HEK293 (cell line): ENCODE data around the gene AKT1.

ENCODE experiments used
- FEZF1 ChIP-seq: fragments of 450-650 bp; formaldehyde crosslinking; IDR thresholded peaks from 2 replicates; pipeline ENCODE4 v1.5.1; 2016; ENCODE audit warnings: missing biosample characterization, missing genetic modification characterization
- GLIS2 ChIP-seq: fragments of 450-650 bp; formaldehyde crosslinking; IDR thresholded peaks from 2 replicates; pipeline ENCODE4 v1.5.1; 2016; ENCODE audit warnings: missing biosample characterization, missing genetic modification characterization
- REPIN1 ChIP-seq: fragments of 450-650 bp; formaldehyde crosslinking; IDR thresholded peaks from 2 replicates; pipeline ENCODE4 v1.5.1; 2017; ENCODE audit warnings: missing biosample characterization, missing genetic modification characterization, low read depth
- ZNF121 ChIP-seq: fragments of 450-650 bp; formaldehyde crosslinking; IDR thresholded peaks from 2 replicates; pipeline ENCODE4 v1.5.1; 2016; ENCODE audit warnings: missing biosample characterization, missing genetic modification characterization
- ZNF155 ChIP-seq: fragments of 450-650 bp; formaldehyde crosslinking; IDR thresholded peaks from 2 replicates; pipeline ENCODE4 v1.5.1; 2016; ENCODE audit warnings: missing biosample characterization, missing genetic modification characterization
- ZNF16 ChIP-seq: fragments of 450-650 bp; formaldehyde crosslinking; IDR thresholded peaks from 2 replicates; pipeline ENCODE4 v1.5.1; 2016; ENCODE audit warnings: low read depth, missing biosample characterization, missing genetic modification characterization
- ZNF202 ChIP-seq: fragments of 450-650 bp; formaldehyde crosslinking; IDR thresholded peaks from 2 replicates; pipeline ENCODE4 v1.5.1; 2016; ENCODE audit warnings: missing biosample characterization, missing genetic modification characterization, borderline replicate concordance
- ZNF302 ChIP-seq: fragments of 450-650 bp; formaldehyde crosslinking; IDR thresholded peaks from 2 replicates; pipeline ENCODE4 v1.5.1; 2016; ENCODE audit warnings: missing biosample characterization, missing genetic modification characterization, low read depth
- ZNF510 ChIP-seq: fragments of 450-650 bp; formaldehyde crosslinking; IDR thresholded peaks from 2 replicates; pipeline ENCODE4 v1.5.1; 2018; ENCODE audit warnings: mild to moderate bottlenecking, missing genetic modification characterization, missing biosample characterization; ENCODE audit not compliant: insufficient replicate concordance
- ZNF600 ChIP-seq: fragments of 450-650 bp; formaldehyde crosslinking; IDR thresholded peaks from 2 replicates; pipeline ENCODE4 v1.5.1; 2016; ENCODE audit warnings: missing biosample characterization, missing genetic modification characterization
- ZNF626 ChIP-seq: fragments of 450-650 bp; sonication (Bioruptor Pico); formaldehyde crosslinking; IDR thresholded peaks from 2 replicates; pipeline ENCODE4 v1.5.1; 2018; ENCODE audit warnings: missing biosample characterization, missing genetic modification characterization, inconsistent platforms
- ZNF664 ChIP-seq: fragments of 450-650 bp; formaldehyde crosslinking; IDR thresholded peaks from 2 replicates; pipeline ENCODE4 v1.5.1; 2016; ENCODE audit warnings: missing biosample characterization, missing genetic modification characterization
- ZNF677 ChIP-seq: fragments of 450-650 bp; IDR thresholded peaks from 2 replicates; pipeline ENCODE4 v1.5.0; 2018; ENCODE audit warnings: missing biosample characterization, mild to moderate bottlenecking, missing genetic modification characterization, moderate library complexity
- TF ChIP-seq, protein P1 (sequence below): fragments of 450-650 bp; formaldehyde crosslinking; IDR thresholded peaks from 2 replicates; pipeline ENCODE4 v1.5.1; 2016; ENCODE audit warnings: missing biosample characterization, missing genetic modification characterization
- TF ChIP-seq, protein P2 (sequence below): fragments of 450-650 bp; formaldehyde crosslinking; IDR thresholded peaks from 2 replicates; pipeline ENCODE4 v1.5.1; 2016; ENCODE audit warnings: missing biosample characterization, missing genetic modification characterization
- TF ChIP-seq, protein P3 (sequence below): fragments of 450-650 bp; formaldehyde crosslinking; IDR thresholded peaks from 2 replicates; pipeline ENCODE4 v1.5.1; 2016; ENCODE audit warnings: missing biosample characterization, missing genetic modification characterization
- TF ChIP-seq, protein P4 (sequence below): fragments of 450-650 bp; formaldehyde crosslinking; optimal IDR thresholded peaks from 2 replicates; pipeline ENCODE3; 2016; ENCODE audit warnings: missing biosample characterization, mild to moderate bottlenecking, missing genetic modification characterization
- TF ChIP-seq, protein P5 (sequence below): fragments of 450-650 bp; formaldehyde crosslinking; conservative IDR thresholded peaks from 2 replicates; pipeline ENCODE4 v1.5.1; 2016; ENCODE audit warnings: low read depth, missing biosample characterization, missing genetic modification characterization
- TF ChIP-seq, protein P6 (sequence below): fragments of 450-650 bp; formaldehyde crosslinking; IDR thresholded peaks from 2 replicates; pipeline ENCODE4; 2016; ENCODE audit warnings: missing biosample characterization, missing genetic modification characterization
- TF ChIP-seq, protein P7 (sequence below): fragments of 450-650 bp; formaldehyde crosslinking; IDR thresholded peaks from 2 replicates; pipeline ENCODE4 v1.5.1; 2016; ENCODE audit warnings: missing biosample characterization, missing genetic modification characterization

AKT1 gene

DNA sequence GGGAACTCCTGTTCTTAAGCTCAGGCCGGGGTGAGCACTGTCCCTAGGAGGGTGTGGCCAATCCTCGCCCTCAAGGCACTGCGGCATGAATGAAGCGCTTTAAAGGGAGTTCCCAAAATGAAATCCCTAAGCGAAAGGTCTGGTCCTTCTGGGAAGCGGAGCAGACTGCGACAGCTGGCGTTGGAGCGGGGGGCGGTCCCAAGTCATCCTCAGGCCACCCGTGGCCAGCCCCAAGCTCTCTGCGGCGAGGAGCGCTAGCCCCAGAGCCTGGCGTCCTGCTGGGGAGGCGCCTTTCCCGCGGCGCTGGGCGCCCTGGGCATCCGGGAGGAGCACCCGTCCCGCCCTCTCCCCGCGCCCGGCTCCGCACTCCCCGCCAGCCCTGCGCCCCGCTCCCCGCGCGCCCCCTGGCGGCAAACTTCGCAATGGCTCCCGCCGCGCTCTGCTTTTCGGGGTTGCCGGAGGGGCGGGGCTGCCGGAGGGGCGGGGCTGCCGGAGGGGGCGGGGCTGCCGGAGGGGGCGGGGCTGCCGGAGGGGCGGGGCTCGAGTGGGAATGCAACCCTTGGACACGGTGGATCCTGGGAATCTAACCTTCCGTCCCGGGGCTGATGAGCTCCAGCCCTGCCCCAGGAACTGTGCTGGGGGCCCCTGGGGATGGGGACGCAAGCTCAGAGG, 30.8 kb upstream of the AKT1 start (continued):
- TF ChIP-seq ZNF626 (tag by site-specific recombination) (no peak), ZNF677 (tag by site-specific recombination) (peak; percentile 66; the same call in 1 of the 2 replicates), ZNF121 (tag by site-specific recombination) (no peak), ZNF16 (tag by site-specific recombination) (no peak), ZNF202 (tag by site-specific recombination) (no peak), ZNF302 (tag by site-specific recombination) (no peak), ZNF155 (no peak), FEZF1 (tag by site-specific recombination) (no peak), GLIS2 (peak; percentile 67), ZNF664 (tag by site-specific recombination) (no peak), ZNF510 (no peak), ZNF600 (peak; percentile 88), REPIN1 (no peak)
- TF ChIP-seq, protein P1, sequence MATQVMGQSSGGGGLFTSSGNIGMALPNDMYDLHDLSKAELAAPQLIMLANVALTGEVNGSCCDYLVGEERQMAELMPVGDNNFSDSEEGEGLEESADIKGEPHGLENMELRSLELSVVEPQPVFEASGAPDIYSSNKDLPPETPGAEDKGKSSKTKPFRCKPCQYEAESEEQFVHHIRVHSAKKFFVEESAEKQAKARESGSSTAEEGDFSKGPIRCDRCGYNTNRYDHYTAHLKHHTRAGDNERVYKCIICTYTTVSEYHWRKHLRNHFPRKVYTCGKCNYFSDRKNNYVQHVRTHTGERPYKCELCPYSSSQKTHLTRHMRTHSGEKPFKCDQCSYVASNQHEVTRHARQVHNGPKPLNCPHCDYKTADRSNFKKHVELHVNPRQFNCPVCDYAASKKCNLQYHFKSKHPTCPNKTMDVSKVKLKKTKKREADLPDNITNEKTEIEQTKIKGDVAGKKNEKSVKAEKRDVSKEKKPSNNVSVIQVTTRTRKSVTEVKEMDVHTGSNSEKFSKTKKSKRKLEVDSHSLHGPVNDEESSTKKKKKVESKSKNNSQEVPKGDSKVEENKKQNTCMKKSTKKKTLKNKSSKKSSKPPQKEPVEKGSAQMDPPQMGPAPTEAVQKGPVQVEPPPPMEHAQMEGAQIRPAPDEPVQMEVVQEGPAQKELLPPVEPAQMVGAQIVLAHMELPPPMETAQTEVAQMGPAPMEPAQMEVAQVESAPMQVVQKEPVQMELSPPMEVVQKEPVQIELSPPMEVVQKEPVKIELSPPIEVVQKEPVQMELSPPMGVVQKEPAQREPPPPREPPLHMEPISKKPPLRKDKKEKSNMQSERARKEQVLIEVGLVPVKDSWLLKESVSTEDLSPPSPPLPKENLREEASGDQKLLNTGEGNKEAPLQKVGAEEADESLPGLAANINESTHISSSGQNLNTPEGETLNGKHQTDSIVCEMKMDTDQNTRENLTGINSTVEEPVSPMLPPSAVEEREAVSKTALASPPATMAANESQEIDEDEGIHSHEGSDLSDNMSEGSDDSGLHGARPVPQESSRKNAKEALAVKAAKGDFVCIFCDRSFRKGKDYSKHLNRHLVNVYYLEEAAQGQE (tag by site-specific recombination): no peak
- TF ChIP-seq, protein P2, sequence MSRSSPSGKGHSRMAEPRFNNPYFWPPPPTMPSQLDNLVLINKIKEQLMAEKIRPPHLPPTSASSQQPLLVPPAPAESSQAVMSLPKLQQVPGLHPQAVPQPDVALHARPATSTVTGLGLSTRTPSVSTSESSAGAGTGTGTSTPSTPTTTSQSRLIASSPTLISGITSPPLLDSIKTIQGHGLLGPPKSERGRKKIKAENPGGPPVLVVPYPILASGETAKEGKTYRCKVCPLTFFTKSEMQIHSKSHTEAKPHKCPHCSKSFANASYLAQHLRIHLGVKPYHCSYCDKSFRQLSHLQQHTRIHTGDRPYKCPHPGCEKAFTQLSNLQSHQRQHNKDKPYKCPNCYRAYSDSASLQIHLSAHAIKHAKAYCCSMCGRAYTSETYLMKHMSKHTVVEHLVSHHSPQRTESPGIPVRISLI (tag by site-specific recombination): no peak
- TF ChIP-seq, protein P3, sequence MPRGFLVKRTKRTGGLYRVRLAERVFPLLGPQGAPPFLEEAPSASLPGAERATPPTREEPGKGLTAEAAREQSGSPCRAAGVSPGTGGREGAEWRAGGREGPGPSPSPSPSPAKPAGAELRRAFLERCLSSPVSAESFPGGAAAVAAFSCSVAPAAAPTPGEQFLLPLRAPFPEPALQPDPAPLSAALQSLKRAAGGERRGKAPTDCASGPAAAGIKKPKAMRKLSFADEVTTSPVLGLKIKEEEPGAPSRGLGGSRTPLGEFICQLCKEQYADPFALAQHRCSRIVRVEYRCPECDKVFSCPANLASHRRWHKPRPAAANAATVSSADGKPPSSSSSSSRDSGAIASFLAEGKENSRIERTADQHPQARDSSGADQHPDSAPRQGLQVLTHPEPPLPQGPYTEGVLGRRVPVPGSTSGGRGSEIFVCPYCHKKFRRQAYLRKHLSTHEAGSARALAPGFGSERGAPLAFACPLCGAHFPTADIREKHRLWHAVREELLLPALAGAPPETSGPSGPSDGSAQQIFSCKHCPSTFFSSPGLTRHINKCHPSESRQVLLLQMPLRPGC (tag by site-specific recombination): no peak
- TF ChIP-seq, protein P4, sequence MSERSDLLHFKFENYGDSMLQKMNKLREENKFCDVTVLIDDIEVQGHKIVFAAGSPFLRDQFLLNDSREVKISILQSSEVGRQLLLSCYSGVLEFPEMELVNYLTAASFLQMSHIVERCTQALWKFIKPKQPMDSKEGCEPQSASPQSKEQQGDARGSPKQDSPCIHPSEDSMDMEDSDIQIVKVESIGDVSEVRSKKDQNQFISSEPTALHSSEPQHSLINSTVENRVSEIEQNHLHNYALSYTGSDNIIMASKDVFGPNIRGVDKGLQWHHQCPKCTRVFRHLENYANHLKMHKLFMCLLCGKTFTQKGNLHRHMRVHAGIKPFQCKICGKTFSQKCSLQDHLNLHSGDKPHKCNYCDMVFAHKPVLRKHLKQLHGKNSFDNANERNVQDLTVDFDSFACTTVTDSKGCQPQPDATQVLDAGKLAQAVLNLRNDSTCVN (tag by site-specific recombination): no peak
- TF ChIP-seq, protein P5, sequence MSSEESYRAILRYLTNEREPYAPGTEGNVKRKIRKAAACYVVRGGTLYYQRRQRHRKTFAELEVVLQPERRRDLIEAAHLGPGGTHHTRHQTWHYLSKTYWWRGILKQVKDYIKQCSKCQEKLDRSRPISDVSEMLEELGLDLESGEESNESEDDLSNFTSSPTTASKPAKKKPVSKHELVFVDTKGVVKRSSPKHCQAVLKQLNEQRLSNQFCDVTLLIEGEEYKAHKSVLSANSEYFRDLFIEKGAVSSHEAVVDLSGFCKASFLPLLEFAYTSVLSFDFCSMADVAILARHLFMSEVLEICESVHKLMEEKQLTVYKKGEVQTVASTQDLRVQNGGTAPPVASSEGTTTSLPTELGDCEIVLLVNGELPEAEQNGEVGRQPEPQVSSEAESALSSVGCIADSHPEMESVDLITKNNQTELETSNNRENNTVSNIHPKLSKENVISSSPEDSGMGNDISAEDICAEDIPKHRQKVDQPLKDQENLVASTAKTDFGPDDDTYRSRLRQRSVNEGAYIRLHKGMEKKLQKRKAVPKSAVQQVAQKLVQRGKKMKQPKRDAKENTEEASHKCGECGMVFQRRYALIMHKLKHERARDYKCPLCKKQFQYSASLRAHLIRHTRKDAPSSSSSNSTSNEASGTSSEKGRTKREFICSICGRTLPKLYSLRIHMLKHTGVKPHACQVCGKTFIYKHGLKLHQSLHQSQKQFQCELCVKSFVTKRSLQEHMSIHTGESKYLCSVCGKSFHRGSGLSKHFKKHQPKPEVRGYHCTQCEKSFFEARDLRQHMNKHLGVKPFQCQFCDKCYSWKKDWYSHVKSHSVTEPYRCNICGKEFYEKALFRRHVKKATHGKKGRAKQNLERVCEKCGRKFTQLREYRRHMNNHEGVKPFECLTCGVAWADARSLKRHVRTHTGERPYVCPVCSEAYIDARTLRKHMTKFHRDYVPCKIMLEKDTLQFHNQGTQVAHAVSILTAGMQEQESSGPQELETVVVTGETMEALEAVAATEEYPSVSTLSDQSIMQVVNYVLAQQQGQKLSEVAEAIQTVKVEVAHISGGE: peak; percentile 33; the same call in 1 of the 2 replicates
- TF ChIP-seq, protein P6, sequence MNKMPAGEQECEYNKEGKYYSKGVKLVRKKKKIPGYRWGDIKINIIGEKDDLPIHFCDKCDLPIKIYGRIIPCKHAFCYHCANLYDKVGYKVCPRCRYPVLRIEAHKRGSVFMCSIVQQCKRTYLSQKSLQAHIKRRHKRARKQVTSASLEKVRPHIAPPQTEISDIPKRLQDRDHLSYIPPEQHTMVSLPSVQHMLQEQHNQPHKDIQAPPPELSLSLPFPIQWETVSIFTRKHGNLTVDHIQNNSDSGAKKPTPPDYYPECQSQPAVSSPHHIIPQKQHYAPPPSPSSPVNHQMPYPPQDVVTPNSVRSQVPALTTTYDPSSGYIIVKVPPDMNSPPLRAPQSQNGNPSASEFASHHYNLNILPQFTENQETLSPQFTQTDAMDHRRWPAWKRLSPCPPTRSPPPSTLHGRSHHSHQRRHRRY (tag by site-specific recombination): no peak
- TF ChIP-seq, protein P7, sequence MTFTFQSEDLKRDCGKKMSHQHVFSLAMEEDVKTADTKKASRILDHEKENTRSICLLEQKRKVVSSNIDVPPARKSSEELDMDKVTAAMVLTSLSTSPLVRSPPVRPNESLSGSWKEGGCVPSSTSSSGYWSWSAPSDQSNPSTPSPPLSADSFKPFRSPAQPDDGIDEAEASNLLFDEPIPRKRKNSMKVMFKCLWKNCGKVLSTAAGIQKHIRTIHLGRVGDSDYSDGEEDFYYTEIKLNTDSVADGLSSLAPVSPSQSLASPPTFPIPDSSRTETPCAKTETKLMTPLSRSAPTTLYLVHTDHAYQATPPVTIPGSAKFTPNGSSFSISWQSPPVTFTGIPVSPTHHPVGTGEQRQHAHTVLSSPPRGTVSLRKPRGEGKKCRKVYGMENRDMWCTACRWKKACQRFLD: no peak
